ENCODE results near the gene PJA1.

- TF ChIP-seq CTCF (IDR thresholded peaks at IDR 0.05) (no peak), POLR2A (IDR thresholded peaks at IDR 0.05) (no peak)
Observed at GRCh38 chrX:69146739-69147138, 18.5 kb downstream of the PJA1 start.
